HG03060 (cell line): ENCODE data around the gene ALG14.
"Not testable (repeated sequence)": the region's sequence is repeated elsewhere in the genome, so short reads cannot be mapped to it uniquely, and the experiment has no call there.

Experiments
- ATAC-seq: cut with Tn5 transposase; IDR thresholded peaks from one replicate; pipeline ENCODE4 v1.9.1; 2021; ENCODE audit warnings: low read depth, moderate number of reproducible peaks; ENCODE audit not compliant: unreplicated experiment

Gene ALG14

DNA sequence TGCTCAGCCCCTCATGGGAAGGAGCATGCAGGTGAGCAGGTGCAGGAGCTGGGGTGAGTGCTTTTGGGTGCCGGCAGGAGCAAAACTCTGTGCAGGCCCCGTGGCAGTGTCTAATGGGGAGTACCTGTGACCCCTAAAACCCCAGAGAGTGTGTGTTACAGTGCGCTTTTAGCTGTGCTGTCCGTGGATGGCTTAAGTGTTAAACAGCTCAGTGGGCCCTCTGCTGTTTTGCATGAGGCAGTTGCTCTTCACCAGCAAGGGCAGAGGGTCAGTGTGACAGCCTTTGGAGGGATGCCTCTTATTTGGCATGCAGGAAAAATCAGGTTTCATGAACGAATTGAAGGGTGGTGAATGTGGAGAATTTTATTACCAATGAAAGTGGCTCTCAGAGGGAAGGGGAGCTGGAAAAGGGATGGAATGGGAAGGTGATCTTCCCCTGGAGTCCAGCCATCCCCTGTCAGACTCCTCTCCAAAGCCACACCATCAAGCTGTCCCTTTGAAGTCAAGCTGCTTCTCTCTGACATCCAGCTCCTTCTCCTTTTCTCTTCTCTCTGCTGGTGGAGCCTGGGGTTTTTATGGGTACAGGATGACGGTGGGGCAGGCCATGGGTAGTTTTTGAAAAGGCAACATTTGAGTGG is 17.0 kb upstream of the ALG14 start:
- ATAC-seq, result no peak

DNA sequence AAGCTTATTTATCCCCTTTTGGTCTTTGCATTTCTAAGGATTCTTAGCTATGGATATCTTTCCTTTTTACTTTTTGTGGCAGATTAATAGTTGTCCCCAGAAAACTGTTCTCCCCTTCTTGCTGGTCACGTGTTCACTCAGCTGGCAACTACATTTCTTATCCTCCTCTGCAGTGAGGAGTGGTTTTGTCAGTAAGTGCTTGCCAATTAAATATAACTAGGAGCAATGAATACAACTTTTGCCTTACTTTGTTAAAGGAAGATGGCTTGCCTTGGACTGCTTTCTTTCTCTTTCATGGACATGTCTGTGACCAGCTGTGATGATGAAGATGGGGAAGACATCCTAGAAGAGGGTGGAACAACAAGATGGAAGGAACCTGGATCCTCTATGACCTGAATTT is 15.6 kb upstream of the ALG14 start:
- no peak for ATAC-seq

DNA sequence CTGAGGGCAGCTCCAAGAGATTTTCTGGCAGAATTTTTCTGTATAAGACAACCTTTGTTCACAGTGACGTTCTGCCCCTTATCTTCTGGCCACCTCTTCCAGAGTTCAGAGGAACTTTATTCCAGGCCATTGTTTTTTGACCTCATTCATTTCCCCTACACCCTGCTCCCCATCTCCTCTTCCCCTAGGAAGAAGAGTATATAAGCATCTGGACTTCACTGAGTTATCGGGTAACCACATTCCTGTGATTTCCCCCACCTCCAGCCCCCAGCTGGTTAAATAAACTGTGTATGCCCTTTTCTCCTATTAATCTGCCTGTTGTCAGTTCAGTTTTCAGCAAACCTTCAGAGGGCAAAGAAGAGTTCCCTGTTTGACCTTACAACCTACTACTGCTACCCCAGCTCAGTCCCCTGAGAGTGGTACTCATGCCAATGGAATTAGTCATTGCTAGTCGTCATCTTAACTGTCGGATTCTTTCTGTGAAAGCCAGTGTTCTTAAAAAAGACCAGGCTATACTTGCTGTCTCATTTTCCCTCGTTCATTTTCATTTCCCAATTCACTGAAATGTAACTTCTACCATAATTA is 14.3 kb upstream of the ALG14 start:
- peak; percentile 77 for ATAC-seq

DNA sequence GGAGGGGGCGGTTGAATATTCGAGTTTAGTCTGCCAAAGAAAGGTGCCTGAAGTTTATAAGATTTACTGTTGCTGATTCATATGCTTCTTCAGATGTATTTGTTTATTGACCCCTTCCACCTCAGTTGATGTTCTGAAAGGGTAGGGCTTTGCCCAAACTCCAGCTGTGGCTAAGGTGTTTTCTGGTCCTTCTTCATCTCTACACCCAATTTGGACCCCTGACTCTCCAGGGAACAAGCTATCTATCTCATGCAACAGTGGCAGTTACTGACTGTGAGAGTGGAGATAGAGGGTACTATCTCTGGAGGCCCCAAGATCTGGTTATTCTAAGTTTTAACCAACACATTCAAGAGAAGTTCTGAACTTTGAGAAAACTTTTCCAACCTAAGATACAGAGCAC is 12.6 kb upstream of the ALG14 start:
- no peak for ATAC-seq

DNA sequence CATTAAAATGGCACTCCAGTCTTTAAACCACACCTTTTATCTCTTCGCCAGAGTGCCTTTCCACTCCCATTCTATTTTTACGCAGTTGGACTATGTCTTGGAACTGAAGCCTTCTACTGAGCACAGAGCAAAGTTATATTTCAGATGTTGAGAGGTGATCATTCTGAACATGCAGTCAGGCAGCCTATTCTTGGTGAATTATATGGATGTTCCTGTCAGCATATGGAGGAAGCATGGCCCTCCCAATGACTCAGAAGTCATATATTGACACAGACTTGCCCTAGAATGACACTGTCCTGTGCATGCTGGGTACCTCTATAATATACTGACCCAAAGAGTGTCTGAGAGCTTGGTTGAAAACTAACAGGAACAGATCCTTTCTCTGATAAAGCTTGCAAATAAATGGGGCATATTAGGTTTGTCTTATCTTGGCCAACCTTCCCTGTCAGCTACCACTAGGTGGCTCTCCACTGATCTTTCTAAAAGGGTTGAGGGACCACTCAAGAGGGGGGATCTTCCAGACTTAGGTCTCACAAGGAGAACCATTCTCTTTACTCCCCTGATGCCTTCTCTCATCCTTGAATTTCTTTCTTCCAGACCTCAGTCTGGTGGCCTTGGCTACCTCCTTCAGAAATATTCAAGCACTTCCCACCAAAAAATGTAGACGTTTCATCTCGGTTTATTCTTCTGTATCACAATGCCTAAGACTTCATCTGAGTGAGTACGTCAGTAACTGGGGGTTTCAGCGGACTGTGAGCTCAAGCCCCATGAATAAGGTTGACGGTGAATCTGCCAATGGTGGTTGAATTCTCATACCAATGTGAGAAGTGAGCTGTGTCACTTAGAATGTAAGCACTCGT is 11.8 kb upstream of the ALG14 start:
- ATAC-seq, result peak; percentile 43

DNA sequence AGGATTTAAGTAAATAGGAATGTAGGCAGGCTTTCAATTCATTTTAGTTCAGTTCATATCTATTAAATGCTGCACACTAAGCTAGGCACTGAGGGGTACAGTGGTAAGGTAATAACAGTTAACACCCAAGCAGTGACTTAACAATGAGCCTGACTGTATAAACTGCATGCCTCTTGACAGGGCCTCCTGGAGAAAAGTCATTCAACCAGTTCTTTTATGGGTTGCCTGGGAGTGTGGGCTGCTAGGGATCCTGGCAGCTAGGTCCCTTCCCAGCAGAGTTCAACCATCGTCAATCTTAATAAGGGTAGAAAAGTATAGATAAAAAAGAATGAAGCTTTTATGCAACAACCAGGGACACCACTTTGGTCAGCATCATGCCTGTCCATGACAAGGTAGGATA is 8.1 kb upstream of the ALG14 start:
- no peak for ATAC-seq

DNA sequence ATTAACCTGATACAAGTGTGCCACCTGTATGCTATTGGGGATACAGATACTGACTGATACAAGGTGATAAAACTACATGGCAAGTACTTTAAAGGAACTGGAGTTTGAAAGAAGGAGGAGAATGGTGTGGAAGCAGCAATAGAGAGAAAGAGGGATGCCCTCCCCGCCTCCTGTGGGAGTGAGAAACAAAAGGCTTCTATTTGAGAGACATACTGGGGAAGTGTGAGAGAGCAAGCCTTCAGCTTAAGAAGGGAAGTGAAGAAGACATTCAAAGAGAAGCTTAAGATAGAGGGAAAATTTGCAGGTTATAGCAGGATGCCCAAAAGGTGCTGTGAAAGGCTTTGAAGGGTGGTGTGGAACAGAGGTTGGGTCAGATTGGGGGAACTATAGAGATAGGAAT is 7.7 kb upstream of the ALG14 start:
- no peak for ATAC-seq

DNA sequence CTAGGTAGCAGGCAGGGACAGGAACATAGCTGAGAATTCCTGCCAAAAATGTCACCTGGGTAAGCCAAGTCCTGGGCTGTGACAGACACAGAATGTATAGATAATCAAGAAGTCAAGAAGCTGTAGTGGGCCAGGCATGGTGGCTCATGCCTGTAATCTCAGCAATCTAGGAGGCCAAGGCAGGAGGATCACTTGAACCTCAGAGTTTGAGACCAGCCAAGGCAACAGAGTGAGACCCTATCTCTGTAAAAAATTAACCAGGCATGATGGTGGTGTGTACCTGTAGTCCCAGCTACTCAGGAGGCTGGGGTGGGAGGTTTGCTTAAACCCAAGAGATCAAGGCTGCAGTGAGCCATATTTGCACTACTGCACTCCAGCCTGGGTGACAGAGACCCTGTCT is 3.3 kb upstream of the ALG14 start:
- no peak for ATAC-seq

DNA sequence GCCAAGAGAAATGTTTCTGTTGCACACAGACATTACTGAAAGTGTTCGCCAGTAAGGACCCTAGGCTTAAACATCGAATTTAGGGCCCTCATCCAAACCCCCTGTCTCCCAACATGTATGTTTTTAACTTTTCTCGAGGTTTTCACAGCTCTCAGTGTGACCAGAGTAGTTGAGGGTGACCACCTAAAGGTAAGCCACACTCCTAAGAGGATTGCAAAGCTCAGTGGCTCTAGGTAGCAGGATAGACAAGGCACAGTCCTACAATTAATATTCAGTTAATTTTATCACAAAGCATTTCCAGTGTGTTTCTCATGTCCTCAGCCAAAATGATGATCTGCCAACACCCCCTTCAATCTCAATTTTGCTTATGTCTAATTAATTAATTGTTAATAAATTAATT is 695 bp upstream of the ALG14 start:
- no peak for ATAC-seq

DNA sequence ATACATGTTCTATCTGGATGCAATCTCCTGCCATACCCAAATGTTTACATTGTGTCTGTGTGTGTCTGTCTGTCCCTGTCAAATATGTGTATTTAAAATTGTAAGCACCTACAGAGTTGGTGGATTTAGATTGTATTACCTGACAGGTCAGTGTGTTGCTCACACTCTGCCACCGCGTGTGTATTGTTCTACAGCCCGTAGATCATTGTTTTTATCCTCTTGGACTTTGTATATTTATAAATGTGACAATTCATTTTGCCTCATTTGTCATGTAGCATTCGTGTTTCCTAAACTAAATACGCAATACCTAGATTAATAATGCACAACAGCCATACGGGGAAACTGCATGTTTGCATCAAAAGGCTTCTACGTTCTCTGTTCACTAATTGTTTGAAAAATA is 634 bp downstream of the ALG14 start:
- ATAC-seq, result no peak

DNA sequence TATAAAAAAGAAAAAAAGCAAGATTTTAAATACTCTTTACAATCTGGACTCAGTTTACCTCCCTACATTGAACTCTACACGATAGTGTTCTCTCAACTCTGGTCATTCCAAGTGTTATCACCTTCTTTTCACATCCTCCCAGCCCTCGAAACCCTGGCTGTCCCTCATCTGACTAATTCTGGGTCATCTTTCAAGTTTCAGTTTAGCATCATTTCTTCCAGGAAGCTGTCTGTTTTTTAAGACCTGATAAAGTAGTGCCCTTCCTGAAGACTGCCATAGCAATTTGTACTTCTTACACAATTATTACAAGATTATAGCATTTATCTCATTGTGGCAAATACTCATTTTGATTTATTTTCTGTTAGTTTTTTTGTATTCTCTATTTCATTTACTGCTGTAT is 1.2 kb downstream of the ALG14 start:
- ATAC-seq, result no peak

DNA sequence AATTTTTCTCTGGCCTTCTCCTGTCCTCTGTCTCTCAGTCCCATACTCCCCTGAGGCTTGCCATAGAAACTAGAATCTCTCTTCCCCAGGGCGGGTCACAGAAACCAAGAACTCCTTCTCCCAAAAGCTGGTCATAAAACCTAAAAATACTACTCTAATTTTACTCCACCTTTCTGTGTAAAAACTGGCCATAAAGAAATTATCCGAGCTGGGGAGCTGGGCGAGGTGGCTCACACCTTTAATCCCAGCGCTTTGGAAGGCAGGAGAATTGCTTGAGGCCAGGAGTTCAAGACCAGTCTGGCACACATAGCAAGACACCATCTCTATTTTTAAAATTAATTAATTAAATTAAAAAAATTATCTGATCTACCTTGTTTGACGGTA is 3.0 kb downstream of the ALG14 start:
- no peak for ATAC-seq

DNA sequence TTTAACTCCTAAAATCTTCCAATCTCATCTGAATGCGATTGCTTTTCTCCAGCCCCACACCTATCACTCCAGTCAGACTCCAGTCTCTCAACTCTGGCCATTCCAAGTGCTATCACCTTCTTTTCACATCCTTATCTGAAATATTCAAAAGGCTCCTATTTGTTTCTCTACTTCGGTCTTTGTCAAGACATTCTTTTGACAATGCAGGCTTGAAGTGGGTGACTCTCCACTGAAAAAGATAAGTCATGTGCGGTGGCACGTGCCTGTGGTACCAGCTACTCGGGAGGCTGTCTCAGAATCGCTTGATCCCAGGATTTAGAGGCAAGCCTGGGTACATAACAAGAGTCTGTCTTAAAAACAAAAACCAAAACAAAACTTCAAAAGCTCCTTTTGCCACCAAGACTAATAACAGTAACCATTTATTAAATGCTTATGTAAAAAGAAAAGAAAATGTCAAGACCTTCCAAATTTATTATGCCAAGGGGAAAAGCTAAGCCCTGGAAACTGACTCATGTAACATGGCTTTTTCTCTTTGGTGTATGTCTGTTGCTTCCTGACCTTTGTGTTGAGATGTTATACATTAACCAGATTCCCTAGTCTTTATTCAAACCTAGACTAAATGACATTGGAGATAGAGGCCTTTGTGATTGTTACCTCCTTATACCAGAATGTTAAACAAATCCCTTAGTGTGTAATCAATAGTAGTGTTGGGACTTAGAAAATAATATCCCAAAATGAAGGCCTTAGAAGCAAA is 3.6 kb downstream of the ALG14 start:
- no peak for ATAC-seq

DNA sequence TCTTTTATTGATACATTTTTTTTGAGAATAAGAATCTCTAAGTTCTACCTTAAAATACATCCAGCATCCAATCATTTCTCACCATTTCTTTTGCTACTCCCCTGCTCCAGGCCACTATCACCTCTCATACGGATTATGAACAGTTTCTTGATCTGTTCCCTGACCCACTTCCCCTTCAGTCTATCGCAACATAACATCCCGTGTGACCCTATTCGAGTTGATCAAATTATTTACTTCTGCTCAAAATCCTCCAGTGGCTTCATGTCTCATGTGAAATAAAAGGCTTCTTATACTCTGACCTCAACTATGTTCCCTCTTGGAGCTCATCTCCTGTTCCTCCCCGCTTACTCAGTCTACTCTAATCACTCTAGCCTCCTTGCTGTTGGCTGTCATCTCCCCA is 5.2 kb downstream of the ALG14 start:
- ATAC-seq, result no peak

DNA sequence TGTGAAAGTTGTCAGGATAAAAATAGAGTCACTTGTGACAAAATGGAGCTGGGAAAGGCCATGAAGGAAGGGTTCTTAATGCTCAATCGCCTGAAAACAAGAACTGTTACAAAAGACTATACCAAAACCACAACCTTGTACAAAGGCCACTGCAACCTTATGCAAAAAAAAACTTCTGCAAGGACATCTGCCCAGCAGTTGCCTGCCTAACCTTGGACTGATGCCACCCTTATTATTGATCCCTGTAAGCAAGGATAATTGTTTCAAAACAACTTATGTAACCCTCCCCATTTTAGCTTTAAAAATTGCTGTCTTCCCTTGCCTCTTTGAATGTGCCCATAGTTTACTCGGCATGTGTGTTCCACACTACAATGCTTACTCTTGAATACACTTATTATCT is 5.7 kb downstream of the ALG14 start:
- ATAC-seq, result no peak

DNA sequence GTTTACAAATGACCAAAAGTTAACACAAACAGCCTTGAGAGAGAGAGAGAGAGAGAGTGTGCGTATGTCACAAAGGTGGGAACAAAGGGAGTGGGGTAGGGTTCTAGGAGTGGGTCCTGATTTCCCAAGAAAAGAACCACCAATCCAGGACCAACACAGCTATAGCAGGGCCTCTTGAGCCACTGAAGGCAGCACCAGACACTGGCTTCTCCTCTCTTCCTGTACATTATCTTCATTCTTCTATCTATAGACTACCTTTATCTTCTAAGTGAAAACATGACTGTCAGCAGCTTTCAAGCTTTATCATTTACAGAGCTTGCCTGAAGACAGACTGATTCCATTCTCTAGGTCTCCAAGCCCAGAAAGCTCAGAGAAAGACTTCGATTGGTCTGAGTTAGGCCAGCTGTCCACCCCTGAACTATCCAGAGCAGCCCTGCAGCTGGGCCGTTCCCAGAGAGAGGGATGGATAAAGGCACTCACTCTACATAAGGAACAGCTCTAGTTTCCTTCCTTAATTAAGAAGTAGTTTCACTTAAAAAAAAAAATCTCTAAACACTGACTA is 11.2 kb downstream of the ALG14 start:
- no peak for ATAC-seq

DNA sequence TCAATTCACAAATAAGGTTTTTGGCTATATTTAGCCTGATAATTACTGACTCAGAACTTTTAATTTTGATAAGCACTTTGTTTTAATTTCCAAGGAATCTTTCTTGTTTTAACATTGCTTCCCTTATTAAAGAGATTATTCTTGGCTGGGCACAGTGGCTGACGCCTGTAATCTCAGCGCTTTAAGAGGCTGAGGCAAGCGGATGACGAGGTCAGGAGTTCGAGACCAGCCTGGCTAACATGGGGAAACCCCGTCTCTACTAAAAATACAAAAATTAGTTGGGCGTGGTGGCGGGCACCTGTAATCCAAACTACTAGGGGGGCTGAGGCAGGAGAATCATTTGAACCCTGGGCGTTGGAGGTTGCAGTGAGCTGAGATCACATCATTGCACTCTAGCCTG is 13.8 kb downstream of the ALG14 start:
- no peak for ATAC-seq

DNA sequence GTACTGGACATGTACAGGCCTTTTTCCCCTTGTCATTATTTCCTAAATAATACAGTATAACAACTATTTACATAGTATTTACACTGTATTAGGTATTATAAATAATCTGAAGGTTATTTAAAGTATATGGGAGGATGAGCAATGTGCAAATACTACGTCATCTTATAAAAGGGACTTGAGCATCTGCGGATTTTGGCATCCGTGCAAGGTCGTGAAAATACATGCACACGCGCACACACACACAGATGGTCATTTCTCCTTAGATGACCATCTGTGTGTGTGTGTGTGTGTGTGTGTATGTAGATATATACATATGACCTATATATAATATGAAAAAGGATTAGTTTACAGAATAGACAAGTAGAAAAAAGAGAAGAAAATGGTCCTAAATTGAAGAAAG is 15.4 kb downstream of the ALG14 start:
- ATAC-seq, result no peak

DNA sequence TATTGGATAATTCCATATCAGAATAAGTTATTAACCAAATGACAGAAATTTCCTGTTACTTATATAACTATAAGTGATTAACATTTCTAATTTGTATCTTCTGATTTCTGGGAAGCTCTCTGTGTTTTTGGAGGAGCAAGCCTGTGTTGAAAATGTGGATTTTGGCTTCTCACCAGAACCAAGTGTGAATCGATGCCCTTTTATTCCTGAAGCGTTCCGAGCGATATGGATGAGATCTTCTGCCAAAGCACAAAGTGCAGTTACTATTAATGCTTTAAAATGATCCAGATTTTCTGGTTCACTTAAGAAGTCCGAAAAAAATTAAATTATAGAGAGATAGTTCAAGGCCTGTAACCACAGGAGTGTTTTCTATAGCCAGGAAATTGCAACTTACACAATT is 22.8 kb downstream of the ALG14 start:
- ATAC-seq, result no peak

DNA sequence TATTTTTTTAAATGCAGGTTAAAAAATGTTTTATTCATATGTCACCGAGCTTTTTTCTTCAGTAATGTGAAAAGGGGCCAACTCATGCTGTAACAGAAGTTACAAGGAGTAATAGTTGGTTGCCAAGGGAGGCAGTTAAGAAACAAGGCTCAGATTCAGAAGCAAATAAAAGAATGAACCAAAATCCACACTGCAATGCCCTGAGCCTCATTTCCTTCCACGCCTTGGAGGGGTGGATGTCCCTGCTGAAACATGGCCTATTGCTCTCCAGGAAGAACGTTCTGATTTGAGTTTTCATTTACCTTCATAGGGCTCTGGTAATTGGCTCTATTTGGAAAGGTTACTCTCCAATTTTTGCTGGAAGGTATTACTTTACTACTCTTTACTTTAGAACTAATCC is 24.4 kb downstream of the ALG14 start:
- ATAC-seq, result no peak

DNA sequence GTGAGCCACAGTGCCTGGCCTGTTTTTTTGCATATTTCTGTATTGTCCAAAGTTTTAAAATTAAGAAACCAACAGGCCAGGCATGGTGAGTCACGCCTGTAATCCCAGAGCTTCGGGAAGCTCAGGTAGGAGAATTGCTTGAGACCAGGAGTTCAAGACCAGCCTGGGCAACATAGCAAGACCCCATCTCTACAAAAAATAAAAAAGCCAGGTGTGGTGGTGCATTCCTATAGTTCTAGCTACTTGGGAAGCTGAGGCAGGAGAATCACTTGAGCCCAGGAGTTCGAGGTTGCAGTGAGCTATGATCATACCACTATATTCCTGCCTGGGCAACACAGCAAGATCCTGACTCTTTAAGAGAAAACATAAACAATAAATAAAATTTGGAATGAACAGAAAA is 25.1 kb downstream of the ALG14 start:
- not testable (repeated sequence) for ATAC-seq
